Tibial nerve (tissue), 4 donors: ENCODE data around the gene FAM200B.

Source experiments
- CTCF ChIP-seq, 5 experiments: fragments of 200-600 bp in 3 of 5; fragments of 450-650 bp in 2 of 5; sonication (generic) in 3 of 5; IDR thresholded peaks; one replicate each; pipeline ENCODE4 v1.5.1; 2016 to 2019; ENCODE audit warnings: antibody characterized with exemption in 5 of 5, mild to moderate bottlenecking in 3 of 5, moderate library complexity in 2 of 5
- EP300 ChIP-seq, 2 donors: sonication (generic); formaldehyde crosslinking; IDR thresholded peaks; one replicate each; pipeline ENCODE4 v1.6.1; 2017; ENCODE audit warnings: antibody characterized with exemption in 2 of 2, mild to moderate bottlenecking in 1 of 2
- POLR2A ChIP-seq, 2 donors: fragments of 450-650 bp; IDR thresholded peaks; one replicate each; pipeline ENCODE4 v1.6.1; 2017; ENCODE audit warnings: antibody characterized with exemption in 2 of 2, mild to moderate bottlenecking in 2 of 2, moderate library complexity in 2 of 2

GRCh38 chr4:15656038-15656470 is 25.6 kb upstream of the FAM200B start:
- TF ChIP-seq CTCF (IDR thresholded peaks at IDR 0.05) (no peak), POLR2A (IDR thresholded peaks at IDR 0.05) (no peak), EP300 (IDR thresholded peaks at IDR 0.05) (no peak)
